GM12873 (cell line): Measurements from ENCODE around the gene NOXO1.

Experiments
- CTCF ChIP-seq: IDR thresholded peaks from 2 replicates; pipeline ENCODE4 v1.5.1; 2012; ENCODE audit warnings: low read depth, mild to moderate bottlenecking, moderate library complexity, low read length, control low read depth; ENCODE audit not compliant: insufficient read depth; ENCODE audit errors: missing control alignments

NOXO1 gene

GRCh38 chr16:1940273-1941161, 40.8 kb downstream of the NOXO1 start:
- no peak for TF ChIP-seq CTCF

GRCh38 chr16:1938910-1939309, 42.4 kb downstream of the NOXO1 start:
- TF ChIP-seq CTCF = no peak

GRCh38 chr16:1938316-1938715, 43.0 kb downstream of the NOXO1 start:
- no peak for TF ChIP-seq CTCF

GRCh38 chr16:1936945-1937479, 44.3 kb downstream of the NOXO1 start:
- no peak for TF ChIP-seq CTCF

GRCh38 chr16:1933097-1933661, 48.1 kb downstream of the NOXO1 start:
- no peak for TF ChIP-seq CTCF

GRCh38 chr16:1932050-1933028, 48.9 kb downstream of the NOXO1 start:
- TF ChIP-seq CTCF = no peak
